ENCODE measurements around the gene NFYB. TPM values are rescaled to one million over a fixed set of nuclear protein-coding genes. Genes with fewer than 3 reads are reported as not detected.
"Not testable (repeated sequence)": the region's sequence is repeated elsewhere in the genome, so short reads cannot be mapped to it uniquely, and the experiment has no call there.

The NFYB gene
- total RNA-seq, 4 donors from 2014 or later, result 40.9 to 63.0 (median 44.9) TPM

DNA sequence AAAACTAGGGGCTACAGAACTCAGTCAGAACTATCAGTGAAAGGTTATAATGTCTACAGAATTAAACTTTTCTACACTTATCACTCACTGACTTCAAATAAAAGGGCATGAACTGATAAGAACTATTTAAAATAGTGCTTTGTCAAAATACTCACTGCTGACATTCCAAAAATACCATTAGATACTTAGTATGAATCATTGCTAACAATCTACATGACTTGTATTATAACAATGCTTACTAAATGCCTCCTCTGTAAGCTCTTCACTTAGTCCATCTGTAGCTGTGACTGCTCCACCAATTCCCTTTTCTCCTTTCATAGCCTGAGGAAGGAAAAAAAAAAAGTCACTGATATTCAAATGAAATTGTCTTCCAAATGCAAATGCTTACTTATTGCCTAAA, 17.0 kb downstream of the NFYB start:
- no peaks in the 10 kb centered on the region for H3K27me3 ChIP-seq
- H3K36me3 ChIP-seq, result no peaks in the 10 kb centered on the region
- H3K27ac ChIP-seq, result no peak overlapping the region
- H3K9me3 ChIP-seq, result no peaks in the 10 kb centered on the region
- no peak for DNase-seq
- intact Hi-C loops (cut with DNase I; ENCODE audit: low total_unique reads), result no loop called here
- no peaks in the 10 kb centered on the region for H3K4me1 ChIP-seq
- H3K4me3 ChIP-seq, result no peak overlapping the region
- no peak for TF ChIP-seq POLR2A (IDR thresholded peaks at IDR 0.05)
- TF ChIP-seq, protein P1, sequence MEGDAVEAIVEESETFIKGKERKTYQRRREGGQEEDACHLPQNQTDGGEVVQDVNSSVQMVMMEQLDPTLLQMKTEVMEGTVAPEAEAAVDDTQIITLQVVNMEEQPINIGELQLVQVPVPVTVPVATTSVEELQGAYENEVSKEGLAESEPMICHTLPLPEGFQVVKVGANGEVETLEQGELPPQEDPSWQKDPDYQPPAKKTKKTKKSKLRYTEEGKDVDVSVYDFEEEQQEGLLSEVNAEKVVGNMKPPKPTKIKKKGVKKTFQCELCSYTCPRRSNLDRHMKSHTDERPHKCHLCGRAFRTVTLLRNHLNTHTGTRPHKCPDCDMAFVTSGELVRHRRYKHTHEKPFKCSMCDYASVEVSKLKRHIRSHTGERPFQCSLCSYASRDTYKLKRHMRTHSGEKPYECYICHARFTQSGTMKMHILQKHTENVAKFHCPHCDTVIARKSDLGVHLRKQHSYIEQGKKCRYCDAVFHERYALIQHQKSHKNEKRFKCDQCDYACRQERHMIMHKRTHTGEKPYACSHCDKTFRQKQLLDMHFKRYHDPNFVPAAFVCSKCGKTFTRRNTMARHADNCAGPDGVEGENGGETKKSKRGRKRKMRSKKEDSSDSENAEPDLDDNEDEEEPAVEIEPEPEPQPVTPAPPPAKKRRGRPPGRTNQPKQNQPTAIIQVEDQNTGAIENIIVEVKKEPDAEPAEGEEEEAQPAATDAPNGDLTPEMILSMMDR (IDR thresholded peaks at IDR 0.05), result no peak

DNA sequence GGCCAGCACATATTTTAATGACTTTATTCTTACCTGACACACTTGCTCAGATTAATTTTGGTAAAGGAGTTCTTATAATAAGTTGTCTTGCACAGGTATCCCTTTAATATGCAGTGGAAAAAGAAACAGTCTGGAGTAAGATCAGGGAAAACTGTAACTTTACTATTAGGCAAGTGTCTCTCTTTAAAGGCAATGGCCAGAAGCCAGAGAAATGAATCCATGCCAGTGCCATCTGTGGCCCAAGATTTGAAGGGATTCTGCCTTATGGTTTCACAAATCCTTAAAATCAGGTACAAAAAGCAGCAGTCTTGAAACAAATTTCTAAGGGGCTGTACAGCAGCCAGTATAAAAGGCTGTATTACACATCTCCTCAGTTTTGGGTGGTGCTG, 22.4 kb downstream of the NFYB start:
- Histone ChIP-seq H3K4me3 (no peak overlapping the region), H3K9me3 (no peaks in the 10 kb centered on the region), H3K27ac (no peak overlapping the region), H3K36me3 (no peaks in the 10 kb centered on the region), H3K27me3 (no peaks in the 10 kb centered on the region), H3K4me1 (no peaks in the 10 kb centered on the region)
- intact Hi-C loops (cut with DNase I; ENCODE audit: low total_unique reads), result no loop called here
- no peak for DNase-seq
- TF ChIP-seq, protein P1 (IDR thresholded peaks at IDR 0.05), result no peak
- no peak for TF ChIP-seq POLR2A (IDR thresholded peaks at IDR 0.05)

- H3K27me3 ChIP-seq; H3K9me3 ChIP-seq; H3K36me3 ChIP-seq; H3K4me3 ChIP-seq; H3K27ac ChIP-seq; H3K4me1 ChIP-seq; intact Hi-C loops (cut with DNase I; ENCODE audit: low total_unique reads); DNase-seq: not testable (repeated sequence)
Measured at GRCh38 chr12:104114834-104115586, 23.0 kb downstream of the NFYB start.

DNA sequence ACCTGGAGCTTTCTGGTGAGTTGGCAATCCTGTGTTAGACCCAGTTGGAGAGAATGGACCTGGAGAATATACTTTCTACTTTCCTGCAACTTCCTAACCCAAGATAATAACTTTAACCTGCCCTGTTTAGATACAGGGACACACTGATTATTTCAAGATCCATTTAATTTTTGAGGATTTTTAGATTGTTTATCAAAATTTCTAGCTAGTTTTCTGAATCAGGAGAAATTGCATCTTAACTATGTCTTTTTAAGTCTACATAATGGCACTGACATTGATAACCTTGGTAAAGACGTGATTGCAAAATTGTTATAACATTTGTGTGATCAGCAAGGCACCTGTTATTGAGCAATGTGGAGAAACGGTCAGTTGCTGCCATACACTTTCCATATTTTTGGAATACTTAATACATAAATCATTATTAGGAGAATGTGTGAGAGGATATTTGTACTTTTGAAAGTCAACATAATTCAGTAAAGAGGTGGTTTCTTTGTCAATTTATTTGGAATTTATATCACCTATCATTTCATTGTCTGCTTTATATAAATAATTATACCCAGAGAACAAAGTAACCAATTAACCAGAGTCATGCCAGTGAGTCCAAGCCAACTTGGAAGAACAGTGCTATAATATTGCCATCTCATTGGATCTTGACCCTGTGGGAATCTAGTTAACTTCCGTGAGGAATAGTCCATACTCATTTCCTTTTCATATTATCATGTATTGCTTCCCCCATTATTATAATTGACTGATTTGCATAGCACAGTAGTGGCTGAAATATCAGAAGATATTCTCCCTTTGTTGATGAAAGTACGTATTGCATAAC, 28.4 kb downstream of the NFYB start:
- no peaks in the 10 kb centered on the region for H3K4me1 ChIP-seq
- no peak overlapping the region for H3K4me3 ChIP-seq
- intact Hi-C loops (cut with DNase I; ENCODE audit: low total_unique reads), result no loop called here
- DNase-seq, result no peak
- H3K27me3 ChIP-seq, result no peaks in the 10 kb centered on the region
- TF ChIP-seq POLR2A (IDR thresholded peaks at IDR 0.05), result no peak
- TF ChIP-seq, protein P1 (IDR thresholded peaks at IDR 0.05), result no peak
- no peaks in the 10 kb centered on the region for H3K9me3 ChIP-seq
- peak overlapping the region in 1 of 2 donors; percentile 22 for H3K27ac ChIP-seq
- H3K36me3 ChIP-seq, result no peaks in the 10 kb centered on the region

GRCh38 chr12:104108755-104109445, 29.1 kb downstream of the NFYB start:
- DNase-seq, result peak; percentile 75 to 82
- Histone ChIP-seq H3K36me3 (no peaks in the 10 kb centered on the region), H3K4me3 (no peak overlapping the region), H3K27me3 (no peaks in the 10 kb centered on the region), H3K4me1 (no peaks in the 10 kb centered on the region), H3K9me3 (no peaks in the 10 kb centered on the region), H3K27ac (peak overlapping the region in 1 of 2 donors; percentile 22)
- intact Hi-C loops (cut with DNase I; ENCODE audit: low total_unique reads), result no loop called here
- TF ChIP-seq POLR2A (IDR thresholded peaks at IDR 0.05), result no peak
- TF ChIP-seq, protein P1 (IDR thresholded peaks at IDR 0.05), result peak; percentile 70 to 85 (median 78)
